ENCODE results near the gene NFXL1.

- TF ChIP-seq CTCF (IDR thresholded peaks at IDR 0.05): no peak
- no peak for TF ChIP-seq POLR2A (IDR thresholded peaks at IDR 0.05)
Measured at GRCh38 chr4:47838445-47838844, 75.9 kb downstream of the NFXL1 start.
